VCaP (cell line): Measurements from ENCODE around the gene RASAL2.
A peak's percentile ranks its signal among the peaks of the same experiment; 100 is the strongest.

Source experiments
- H3K27ac ChIP-seq: fragments of 450-650 bp; 2 replicates; pipeline ENCODE4 v1.5.1; 2017
- TF ChIP-seq, protein P1 (sequence below): fragments of 450-650 bp; conservative IDR thresholded peaks from 2 replicates; pipeline ENCODE4 v1.5.1; 2017; ENCODE audit warnings: mild to moderate bottlenecking, moderate library complexity

The RASAL2 gene

DNA sequence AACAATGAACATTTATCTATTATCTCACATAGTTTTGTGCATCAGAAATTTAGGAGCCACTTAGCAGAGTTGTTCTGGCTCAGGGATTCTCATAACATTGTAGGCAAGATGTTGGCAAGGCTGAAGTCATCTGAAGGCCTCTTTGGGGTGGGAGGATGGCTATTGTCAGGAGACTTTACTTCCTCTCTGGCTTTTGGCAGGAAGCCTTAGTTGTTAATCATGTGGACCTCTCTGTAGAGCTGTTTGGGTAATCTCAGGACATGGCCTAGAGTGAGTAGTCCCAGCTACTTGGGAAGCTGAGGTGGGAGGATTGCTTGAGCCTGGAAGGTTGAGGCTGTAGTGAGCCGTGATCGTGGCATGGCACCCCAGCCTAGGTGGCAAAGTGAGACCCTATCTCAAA lies 40.2 kb downstream of the RASAL2 start:
- H3K27ac ChIP-seq: no peak overlapping the region
- TF ChIP-seq, protein P1, sequence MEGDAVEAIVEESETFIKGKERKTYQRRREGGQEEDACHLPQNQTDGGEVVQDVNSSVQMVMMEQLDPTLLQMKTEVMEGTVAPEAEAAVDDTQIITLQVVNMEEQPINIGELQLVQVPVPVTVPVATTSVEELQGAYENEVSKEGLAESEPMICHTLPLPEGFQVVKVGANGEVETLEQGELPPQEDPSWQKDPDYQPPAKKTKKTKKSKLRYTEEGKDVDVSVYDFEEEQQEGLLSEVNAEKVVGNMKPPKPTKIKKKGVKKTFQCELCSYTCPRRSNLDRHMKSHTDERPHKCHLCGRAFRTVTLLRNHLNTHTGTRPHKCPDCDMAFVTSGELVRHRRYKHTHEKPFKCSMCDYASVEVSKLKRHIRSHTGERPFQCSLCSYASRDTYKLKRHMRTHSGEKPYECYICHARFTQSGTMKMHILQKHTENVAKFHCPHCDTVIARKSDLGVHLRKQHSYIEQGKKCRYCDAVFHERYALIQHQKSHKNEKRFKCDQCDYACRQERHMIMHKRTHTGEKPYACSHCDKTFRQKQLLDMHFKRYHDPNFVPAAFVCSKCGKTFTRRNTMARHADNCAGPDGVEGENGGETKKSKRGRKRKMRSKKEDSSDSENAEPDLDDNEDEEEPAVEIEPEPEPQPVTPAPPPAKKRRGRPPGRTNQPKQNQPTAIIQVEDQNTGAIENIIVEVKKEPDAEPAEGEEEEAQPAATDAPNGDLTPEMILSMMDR: no peak

DNA sequence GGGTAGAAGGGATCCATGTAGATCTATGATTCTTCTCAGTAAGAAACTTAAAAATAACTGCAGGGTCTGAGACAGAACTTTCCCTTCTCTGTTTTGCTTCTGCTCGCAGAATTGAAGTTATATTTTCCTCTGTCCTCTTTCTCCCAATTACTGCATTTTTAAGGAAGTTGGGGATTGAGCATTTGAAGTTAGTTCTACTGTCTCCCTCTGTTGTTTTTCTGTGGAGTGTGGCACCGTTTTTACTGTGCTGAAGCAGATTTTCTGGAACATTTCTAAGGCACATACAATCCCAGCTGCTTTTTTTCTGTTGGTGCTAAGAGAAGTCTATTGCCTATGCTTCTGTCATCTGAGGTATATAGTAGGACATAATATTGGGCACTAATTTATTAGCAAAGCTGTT lies 43.3 kb downstream of the RASAL2 start:
- no peak overlapping the region for H3K27ac ChIP-seq
- TF ChIP-seq, protein P1: no peak

DNA sequence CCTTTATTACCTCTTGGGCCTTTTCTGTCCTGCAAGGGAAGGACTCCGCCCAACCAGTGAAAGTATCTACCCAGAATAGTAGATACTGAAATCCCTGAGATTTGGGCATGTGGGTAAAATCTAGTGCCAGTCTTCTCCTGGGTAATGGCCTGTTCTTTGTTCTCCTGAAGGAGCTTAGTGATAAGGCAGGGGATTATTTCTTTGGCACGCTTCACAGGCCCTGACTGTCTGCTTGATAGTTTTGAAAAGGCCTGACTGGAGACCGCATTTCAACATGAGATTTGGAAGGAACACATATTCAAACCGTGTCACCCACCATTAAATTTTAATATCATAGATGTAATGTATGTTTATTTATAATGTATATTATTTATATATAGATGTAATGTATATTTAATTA lies 48.9 kb downstream of the RASAL2 start:
- H3K27ac ChIP-seq: no peak overlapping the region
- TF ChIP-seq, protein P1: no peak

DNA sequence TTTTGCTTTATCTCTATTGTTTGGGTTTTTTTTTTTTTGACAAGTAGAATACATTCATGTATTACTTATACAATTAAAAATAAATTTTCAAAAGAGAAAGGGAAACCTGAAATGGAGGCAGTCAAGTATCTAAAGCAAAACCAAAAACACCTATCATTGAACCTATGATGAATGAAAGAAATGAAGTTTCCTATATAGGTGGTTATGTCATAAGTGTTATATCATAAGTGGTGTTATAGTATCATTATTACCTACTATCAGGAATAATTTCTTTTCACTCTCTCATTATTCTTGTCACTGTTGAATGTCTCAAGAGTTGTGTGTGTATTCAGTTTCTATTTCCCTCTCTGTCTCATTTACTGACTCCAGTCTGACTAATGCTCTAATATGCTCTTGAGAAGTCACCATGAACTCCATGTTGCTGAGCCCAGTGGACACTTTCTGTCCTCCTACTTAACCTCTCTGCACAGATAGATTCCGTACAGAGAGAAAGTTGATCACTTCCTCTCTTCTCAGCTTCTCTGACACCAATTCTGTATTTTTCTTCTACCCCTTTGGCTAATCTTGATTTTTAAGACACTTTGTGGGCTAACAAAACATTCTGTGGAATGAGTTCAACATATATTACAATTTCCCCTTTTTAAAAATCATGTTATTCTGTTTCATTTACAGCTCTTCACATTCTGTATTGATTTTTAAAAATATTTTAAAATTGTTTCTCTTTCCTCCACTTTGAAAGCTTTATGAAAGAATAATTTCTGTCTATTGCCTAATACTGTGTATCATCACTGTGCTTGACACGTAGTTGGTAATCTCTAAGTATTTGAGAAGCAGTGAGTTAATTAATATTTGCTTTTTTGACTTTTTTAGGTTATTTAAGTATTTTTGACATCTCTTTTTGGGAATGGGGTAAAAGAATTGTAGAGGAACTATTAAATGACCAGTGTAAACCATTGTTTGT lies 50.1 kb downstream of the RASAL2 start:
- TF ChIP-seq, protein P1: no peak
- no peak overlapping the region for H3K27ac ChIP-seq

DNA sequence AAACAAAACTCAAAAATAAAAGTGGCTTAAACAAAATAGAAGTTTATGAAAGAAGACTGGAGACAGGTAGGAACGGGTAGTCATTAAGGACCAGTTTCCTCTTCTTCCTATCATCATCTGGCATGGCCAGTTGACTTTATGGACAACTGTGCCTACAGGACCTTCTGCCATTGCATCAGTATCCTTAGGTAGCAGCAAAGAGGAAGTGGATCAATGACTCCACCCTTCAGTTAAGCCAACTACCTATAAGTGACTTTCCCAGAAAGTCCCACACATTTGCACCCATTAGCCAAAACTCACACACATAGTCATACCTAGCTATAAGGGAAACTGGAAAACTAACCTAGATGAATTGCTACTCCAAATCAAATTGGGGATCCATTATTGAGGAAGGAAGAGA lies 51.7 kb downstream of the RASAL2 start:
- peak overlapping the region; percentile 61 for H3K27ac ChIP-seq
- TF ChIP-seq, protein P1: no peak

DNA sequence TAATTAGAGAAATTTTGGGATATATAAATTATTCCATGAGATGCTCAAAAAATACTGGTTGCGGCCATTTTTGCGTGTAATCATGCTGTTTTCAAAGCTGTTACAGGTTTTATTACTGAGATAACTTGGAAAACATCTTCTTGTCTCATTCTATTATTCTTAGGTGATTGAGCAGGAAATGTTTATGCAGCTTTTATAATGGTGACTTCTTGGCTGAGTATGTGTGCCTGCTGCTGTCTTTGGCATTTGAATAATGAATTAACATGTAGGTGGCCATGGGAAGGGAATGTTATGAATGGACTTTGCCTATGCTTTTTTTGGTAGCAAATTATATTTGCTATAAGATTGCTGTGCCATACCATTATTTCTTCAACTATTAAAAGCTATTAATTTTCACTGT lies 52.5 kb downstream of the RASAL2 start:
- TF ChIP-seq, protein P1: no peak
- H3K27ac ChIP-seq: peak overlapping the region; percentile 61

DNA sequence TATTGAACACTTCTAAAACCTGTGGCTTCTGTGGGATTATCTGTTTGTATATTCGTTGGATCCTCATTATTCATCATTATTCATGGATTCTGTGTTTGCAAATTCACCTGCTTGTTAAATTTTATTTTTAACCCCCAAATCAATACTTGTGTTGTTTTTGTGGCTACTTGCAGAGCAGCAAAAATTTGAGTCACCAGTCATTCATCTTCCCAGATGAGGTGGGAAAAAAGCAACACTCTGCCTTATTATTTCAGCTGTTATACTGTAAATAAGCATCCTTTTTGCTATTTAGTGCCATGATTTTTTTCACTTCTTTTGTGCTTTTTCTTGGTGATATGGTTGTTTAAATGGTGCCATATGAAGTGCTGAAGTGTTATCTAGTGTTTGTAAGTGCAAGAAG lies 56.7 kb downstream of the RASAL2 start:
- H3K27ac ChIP-seq: no peak overlapping the region
- TF ChIP-seq, protein P1: no peak
